SIG-M5 (cell line): ENCODE data around the gene TPST2.

Experiments used
- DNase-seq: peaks from one replicate; lab custom pipeline; 2025; lab: John Stamatoyannopoulos, UW

The TPST2 gene

DNA sequence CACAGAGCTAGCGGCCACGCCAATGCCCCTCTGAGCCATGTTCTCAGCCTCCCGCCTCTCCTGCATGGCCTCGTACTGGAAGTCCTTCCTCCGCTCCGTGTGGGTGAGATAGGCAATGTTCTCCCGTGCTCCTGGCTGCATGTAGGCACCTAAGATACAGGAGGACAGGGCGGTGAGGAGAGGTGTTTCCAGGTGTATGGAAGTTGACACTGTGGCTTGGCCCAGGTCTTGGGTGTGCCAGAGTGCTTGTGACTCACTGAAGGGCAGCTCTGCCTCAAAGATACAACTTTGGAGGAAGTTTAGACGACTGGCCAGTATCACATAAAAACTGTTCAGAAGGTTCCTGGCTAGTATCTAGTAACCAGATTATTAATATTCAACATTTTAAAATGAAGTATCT lies 97.7 kb downstream of the TPST2 start:
- no peak for DNase-seq

DNA sequence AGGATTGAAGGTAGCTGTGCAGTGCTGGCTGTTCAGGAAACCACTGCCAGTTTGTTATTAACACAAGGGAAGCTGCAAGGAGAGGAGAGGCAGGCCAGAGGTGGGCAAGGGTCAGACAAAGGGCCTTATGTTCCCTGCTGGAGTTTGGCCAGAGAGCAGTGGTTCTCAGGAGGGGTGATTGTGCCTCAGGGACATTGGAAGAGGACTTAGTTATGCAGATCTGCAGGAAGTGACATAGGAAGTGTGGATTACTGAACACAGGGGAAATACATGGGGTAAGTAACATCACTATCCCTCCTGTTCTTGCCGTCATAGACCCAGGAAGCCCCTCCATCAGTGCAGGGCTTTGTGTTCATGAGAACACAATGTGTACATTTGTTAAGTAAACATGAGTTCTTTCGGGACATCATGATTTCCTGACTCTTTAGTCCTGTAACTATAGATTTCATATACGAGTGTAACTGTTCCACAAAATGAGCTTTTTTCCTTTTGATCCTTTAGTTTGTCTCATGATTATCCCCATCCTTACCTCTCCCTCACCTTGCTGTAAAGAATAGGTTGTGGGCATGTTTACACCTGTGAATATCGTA lies 100.4 kb downstream of the TPST2 start:
- DNase-seq: no peak

DNA sequence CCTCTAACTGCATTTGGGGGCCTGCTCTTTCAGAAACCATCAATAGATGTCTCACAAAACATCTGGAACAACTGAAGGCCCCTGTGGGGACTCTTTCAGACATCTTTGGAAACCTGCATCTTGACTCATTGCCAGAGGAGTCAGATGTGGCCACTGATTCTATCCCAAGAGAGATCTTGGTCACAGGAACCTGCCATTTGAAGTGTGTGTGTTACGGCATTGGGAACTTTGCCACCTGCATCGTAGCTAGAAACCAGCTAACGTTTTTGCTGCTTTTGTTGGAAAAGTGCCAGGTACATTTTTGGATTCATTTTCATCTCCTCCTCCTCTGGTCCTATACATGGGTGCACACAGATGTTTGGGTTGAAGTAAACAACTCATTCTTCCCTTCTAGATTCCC lies 101.9 kb downstream of the TPST2 start:
- no peak for DNase-seq

DNA sequence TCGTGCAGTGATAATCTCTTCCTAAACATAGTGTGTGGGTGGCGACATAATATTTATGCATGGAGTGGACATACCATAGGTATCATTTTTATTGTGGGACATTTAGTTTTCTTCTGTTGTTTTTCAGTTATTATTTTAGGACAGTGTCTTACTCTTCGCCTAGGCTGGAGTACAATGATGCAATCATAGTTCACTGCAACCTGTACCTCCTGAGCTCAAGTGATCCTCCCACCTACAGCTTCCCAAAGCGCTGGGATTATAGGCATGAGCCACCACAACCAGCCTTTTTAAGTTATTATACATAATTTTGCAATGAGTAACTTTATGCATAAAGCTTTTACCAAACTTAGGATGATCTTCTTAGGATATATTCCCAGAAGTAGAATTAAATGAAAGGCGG lies 103.5 kb downstream of the TPST2 start:
- DNase-seq: no peak

DNA sequence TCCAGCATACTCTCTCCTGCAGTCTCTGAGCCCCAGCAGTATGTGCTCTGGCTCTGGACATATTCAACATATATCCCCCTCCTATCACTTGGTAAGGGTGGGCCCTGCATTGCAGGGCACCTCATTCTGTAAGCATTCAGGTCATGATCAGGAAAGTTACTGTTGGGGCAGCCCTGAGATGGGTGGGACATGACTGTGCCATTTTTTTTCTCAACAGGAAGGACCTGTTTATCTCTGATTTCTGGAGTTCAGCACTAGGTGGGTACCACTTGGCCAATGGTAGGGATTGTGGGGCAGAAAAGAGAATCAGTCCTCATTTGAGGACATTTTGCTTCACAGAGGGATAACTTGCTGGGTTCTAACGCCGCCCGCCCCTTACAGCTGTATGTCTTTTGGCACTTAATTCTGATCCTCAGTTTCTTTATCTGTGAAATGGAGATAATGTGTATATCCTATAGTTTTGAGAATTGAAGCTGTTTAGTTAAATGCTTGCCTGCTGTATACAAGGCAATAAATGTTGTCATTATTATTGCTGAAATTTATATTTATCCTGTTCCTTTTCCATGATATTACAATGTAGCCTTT lies 104.0 kb downstream of the TPST2 start:
- DNase-seq: no peak

DNA sequence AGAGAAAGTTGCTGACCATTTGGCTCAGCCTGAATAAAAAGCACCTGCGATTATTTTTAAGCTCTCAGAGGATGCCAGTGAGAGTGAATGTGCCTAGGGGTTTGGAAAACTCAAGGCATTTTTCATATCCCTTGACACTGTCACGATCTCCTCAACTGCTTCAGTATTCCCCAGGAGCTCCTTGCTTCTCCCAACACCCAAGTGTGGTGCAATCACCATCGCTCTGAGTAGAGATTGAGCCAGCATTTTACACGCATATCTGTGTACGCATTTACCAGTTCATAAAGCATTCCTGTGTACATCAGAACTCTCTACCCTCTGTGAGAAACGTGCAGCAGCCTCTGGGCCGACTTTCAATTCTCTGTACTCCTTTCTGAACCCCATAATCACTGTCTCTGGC lies 104.9 kb downstream of the TPST2 start:
- DNase-seq: no peak

DNA sequence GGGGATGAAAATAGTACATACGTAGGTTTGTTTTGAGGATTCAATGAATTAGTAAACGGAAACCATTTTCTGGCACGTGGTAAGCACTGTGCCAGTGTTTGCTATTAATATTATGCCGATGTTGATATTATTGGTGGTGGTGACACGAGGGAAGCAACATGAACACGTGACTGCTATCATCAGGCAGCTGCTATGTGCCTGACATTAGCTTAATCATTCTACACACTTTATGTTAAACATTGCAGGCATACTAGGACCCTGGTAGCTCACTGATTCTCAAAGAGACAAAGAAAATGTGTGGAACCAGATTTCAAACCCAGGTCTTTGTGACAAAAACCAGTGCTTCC lies 105.6 kb downstream of the TPST2 start:
- DNase-seq: no peak

DNA sequence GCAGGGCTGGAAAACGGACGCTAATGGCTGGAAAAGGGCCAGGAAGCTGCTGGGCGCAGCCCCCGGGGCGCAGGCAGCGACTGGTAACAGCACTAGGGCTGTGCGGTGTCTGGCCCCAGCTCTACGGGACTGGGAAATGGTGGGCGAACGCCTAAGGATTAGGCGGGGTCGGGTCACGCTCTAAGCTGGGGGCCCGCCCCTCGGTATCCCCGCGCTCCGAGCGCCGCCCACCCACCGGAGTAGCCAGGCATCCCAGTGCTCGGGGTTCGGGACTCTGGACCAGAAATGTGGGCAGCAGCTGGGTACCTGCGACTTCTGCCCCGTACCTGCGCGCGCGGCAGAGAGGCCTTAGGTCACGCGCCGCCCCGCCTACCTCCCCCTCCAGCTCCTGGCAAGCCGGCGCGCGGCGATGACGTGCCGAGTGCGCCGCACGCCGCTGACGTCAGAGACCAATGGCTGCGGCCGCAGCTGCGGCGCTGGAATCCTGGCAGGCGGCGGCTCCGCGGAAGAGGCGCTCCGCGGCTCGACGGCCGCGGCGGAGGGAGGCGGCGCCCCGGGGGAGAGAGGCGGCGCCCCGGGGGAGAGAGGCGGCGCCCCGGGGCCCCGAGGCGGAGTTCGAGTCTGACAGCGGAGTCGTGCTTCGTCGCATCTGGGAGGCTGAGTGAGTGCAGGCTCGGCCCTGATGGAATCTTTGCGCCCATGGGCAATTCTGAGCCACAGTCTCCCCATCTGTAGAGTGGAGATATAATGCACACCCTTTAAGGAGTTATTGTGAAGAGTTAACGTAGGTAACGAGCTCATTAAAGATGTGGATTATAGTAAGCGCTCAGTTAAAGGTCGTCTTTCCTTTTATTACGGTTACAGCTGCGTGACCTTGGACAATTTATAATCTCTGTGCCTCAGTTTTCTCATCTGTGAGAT lies 106.2 kb downstream of the TPST2 start, which contains the start of the genes HPS4 and SRRD:
Gene HPS4, minus strand, starts transcription at position 345 of the 921 bp plus-strand sequence. CDS start 2,021 bp downstream, outside the sequence.
Gene SRRD, plus strand, starts transcription at position 439 of the 921 bp plus-strand sequence. Its CDS starts 14 bp downstream, at position 453.
- DNase-seq: no peak

DNA sequence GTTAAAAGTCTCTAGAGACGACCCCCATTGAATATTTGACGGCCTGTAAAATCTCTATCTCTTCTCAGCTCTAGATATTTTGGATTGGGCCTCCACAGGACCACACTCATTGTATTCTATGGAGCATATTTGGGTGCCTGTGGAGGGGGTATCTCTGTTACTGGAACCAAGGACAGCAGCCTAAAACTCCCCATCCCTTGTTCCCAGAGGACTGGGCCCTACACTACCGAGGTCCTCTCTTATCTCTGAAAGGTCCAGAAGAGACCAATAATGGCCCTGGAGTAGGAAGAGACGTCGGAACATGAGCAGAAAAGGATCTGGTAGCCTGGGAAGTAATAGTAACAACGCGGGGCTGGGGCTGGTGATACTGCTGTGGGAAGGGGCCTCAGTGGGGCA lies 106.9 kb downstream of the TPST2 start:
- no peak for DNase-seq

DNA sequence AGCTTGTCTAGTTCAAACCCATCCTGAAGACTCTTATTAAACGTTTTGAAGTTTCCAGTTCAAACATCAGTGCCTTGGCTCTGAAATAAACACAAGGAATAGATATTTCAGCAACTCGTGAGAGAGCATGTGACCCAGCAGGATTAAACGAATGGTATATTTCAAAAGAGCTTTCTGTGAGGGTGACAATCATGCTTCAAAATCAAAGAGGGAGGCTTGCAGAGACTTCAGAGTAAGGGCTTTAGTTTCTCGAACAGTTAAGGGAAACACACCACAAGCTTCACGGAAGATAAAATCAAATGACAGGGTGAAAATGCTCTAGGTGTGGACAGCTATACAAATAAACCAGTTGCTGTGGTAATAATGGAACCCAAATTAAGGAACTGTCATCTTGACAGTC lies 107.8 kb downstream of the TPST2 start:
- no peak for DNase-seq

DNA sequence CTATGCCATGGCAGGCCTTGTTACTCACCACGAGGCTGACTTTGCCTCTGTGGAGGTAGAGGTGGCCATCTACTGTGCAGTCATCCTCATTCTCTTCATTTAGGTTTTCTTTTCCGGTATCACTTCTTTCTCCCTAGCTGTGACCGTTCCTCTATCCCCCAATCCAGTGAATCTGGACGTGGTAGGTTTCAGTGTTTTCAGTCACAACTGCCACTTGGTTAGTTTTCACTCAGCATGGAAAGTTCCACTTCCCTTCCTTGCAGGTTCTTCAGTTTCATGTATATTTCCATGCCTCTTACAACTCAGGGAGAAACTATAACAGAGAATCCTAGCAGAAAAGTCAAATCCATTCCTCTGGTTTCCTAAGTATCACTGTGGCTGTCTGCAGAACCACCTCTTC lies 108.2 kb downstream of the TPST2 start:
- no peak for DNase-seq

DNA sequence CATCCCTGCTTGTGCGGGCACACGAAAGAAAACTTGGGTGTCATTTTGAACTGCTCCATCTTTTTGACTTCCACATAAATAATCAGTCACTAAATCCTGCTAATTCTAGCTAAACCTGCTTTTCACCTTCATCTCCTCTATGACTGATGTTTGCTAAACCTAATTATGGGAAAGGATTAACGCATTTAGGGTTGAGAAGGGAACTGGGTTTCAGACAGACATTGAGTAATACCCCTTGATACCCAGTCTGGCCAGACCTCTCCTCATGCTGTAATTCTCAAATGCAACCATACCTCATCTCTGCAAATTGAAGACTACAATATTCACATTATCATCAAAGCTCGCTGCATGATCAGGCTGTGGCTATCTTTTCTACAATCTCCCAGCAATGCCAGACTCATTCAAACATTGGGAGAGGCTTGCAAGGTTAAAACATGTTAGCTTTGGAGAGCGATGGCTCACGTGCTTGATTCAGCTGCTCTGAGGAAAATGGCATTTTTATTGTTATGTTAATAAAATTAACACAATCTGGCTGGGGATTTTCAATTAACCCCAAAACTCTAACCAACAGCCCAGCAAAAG lies 108.7 kb downstream of the TPST2 start:
- no peak for DNase-seq

DNA sequence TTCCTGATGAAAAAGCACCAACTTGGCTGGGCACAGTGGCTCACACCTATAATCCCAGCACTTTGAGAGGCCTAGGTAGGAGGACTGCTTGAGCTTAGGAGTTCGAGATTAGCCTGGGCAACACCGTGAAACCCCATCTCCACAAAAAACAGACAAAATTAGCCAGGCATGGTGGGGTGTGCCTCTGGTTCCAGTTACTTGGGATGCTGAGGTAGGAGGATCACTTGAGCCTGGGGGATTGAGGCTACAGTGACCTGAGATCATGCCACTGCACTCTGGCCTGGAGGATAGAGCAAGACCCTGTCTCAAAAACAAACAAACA lies 109.4 kb downstream of the TPST2 start:
- DNase-seq: no peak

DNA sequence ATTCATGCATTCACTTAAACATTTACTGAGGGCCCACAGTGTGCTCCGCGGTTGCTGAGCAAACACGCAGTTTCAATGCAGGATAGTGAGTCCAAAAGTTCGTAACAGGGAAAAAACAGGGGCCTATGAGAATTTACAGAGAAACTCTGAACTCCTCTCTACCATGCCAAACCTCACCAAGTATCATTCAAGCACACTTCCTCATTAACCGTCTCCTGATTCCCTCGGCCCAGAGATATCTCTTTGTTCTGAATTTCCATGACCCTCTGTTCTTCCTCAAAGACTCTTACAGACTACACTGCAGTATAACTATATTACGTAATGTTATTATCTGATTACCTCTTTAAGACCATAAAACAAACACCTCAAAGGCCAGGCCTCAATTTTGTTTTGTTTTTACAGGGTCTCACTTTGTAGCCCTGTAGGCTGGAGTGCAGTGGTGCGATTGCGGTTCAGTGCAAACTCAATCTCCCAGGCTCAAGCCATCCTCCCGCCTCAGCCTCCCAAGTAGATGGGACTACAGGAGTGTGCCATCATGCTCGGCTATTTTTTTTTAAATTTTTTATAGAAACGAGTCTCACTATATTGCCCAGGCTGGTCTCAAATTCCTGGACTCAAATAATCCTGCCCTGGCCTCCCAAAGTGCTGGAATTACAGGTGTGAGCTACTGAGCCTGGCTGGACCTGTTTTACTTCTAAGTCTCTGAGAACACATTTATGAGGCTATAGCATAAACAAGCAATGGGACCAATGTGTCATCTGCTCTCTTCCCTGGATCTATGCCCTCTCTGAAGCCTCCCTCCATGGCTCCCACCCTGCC lies 109.9 kb downstream of the TPST2 start:
- peak; percentile 14 for DNase-seq

DNA sequence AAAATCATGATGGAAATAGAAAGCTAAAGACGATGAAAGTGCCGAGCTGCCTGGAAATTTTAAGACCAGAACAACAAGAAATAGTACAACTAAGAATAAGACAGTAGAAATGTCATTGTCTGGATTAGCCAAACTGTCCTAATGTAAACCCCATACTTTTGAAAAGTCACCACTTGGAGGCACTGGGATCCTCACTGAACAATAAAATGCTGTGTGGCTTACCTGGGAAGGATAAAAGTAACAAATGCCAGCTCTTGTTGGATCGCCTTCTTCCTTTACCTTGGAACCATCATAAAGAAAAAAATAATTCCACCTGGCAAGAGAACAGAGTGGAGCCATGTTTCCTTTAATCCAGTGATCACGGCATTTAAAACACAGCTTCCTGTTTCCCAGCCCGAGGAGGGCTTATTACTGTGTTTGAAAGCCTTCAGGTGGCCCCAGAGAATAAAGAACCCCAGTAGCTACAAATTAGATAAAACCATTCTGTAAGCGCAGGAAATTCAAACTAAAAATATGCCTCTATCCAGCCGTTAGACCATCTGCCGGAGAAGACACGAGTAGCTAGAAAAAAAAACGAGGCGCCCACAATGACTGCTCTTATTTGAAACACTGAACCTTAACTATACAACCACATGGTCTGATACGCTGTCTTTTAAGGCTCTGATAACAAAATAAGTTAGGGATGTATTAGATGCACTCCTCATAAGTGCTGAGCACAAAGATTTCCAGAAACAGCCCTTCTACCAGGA lies 110.7 kb downstream of the TPST2 start:
- no peak for DNase-seq

DNA sequence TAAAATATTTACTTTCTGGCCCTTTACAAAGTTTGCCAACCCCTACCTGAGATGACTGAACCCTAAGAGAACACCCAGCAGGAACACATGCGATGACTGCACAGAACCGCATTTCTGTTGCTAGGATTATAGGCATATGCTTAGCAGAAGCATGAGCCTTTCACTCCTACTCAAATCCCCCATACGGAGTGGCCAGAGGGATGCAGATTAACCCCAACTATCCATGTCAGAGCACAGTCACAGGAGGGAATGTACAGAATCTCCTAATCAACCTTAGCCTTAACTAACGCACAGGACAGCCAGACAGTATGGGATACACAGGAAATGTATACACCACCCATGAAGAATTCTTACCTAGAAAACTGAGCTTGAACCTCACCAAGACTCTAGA lies 112.6 kb downstream of the TPST2 start:
- no peak for DNase-seq

DNA sequence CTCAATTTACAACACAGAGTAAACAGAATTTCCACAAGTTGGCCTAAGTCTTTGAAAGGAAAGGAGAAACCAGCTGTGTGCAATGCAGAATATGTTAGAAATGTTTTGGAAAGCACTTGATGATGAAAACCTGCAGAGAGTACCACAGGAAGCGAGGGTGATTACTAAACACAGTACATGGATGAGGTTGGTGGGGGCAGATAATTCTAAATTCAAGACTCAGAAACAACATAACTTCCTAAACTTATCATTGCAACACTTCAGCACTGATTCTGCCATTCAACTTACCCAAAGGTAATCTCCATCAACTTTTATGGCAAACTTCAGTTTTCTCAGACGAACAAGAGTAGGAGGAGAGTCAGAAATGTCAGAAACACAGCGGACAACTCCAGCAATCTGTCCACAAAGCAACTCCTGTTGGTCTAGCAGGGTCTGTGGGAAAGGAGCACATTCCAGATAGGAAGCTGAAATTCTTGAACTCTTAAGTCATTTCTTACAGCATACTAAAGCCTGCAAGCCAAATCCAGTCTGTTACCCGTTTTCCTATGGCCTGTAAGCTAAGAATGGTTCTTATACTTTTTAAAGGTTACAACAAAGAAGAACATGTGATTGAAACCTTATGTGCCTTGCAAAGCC lies 113.1 kb downstream of the TPST2 start:
- no peak for DNase-seq

DNA sequence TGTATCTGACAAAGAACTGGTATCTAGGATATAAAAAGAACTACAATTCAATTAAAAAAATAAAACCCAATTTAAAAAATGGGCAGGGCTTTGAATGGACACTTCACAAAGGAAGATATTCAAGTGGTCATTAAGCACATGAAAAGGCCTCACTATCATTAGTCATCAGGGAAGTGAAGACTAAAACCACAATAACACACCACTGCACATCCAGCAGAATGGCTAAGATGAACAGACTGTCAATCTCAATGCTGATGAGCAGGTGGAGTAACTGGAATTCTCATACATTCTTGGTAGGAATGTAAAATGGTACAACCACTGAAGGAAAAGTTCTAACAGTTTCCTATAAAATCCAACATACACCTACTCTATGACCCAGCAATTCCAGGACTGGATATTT lies 115.2 kb downstream of the TPST2 start:
- DNase-seq: no peak
